HG03135 (cell line): Measurements from ENCODE around the gene TMCO4.
"Not testable (repeated sequence)": the region's sequence is repeated elsewhere in the genome, so short reads cannot be mapped to it uniquely, and the experiment has no call there.

Experiments
- ATAC-seq: cut with Tn5 transposase; IDR thresholded peaks from one replicate; pipeline ENCODE4 v1.9.1; 2021; ENCODE audit warnings: mild to moderate bottlenecking, moderate library complexity; ENCODE audit not compliant: unreplicated experiment

TMCO4 gene

GRCh38 chr1:19643602-19644394 lies 155.9 kb downstream of the TMCO4 start, which contains the start of gene NBL1:
TSS of gene NBL1 (plus strand) at chr1:19644311. CDS start at chr1:19655031, 10,720 bp downstream.
- no peak for ATAC-seq

GRCh38 chr1:19643121-19643520 lies 156.6 kb downstream of the TMCO4 start:
- ATAC-seq, result no peak

- ATAC-seq, result no peak
Observed at GRCh38 chr1:19640363-19641316, 159.1 kb downstream of the TMCO4 start.

GRCh38 chr1:19639999-19640362 lies 159.7 kb downstream of the TMCO4 start:
- no peak for ATAC-seq

- ATAC-seq, result not testable (repeated sequence)
Observed at GRCh38 chr1:19639228-19639627, 160.5 kb downstream of the TMCO4 start.

- ATAC-seq, result no peak
Observed at GRCh38 chr1:19637606-19638005, 162.1 kb downstream of the TMCO4 start.

- ATAC-seq, result not testable (repeated sequence)
Observed at GRCh38 chr1:19636749-19637148, 163.0 kb downstream of the TMCO4 start.

- ATAC-seq, result no peak
Observed at GRCh38 chr1:19636065-19636464, 163.7 kb downstream of the TMCO4 start.

- ATAC-seq, result no peak
Observed at GRCh38 chr1:19635646-19636045, 164.1 kb downstream of the TMCO4 start.

GRCh38 chr1:19635064-19635463 lies 164.7 kb downstream of the TMCO4 start:
- not testable (repeated sequence) for ATAC-seq

GRCh38 chr1:19633106-19633505 lies 166.6 kb downstream of the TMCO4 start:
- ATAC-seq, result no peak
